NK-92 (cell line): Measurements from ENCODE around the gene PFKM.
A peak's percentile ranks its signal among the peaks of the same experiment; 100 is the strongest.
"Not testable (repeated sequence)": the region's sequence is repeated elsewhere in the genome, so short reads cannot be mapped to it uniquely, and the experiment has no call there.

Experiments used
- DNase-seq: peaks from one replicate; lab custom pipeline; 2025; ENCODE audit not compliant: unreplicated experiment; lab: John Stamatoyannopoulos, UW

PFKM gene

GRCh38 chr12:48155786-48156185 lies 36.6 kb downstream of the PFKM start:
- DNase-seq = not testable (repeated sequence)

- no peak for DNase-seq
These were observed 37.5 kb downstream of the PFKM start for GRCh38 chr12:48156652-48157017.

GRCh38 chr12:48157018-48157888 lies 38.1 kb downstream of the PFKM start, which contains the start of gene ASB8:
Gene ASB8, minus strand, starts transcription at chr12:48157515. Its CDS starts 4,019 bp downstream, at chr12:48153496.
- DNase-seq = peak; percentile 85

- DNase-seq = no peak
These were observed 38.8 kb downstream of the PFKM start for GRCh38 chr12:48157889-48158370.

GRCh38 chr12:48160046-48160445 lies 40.9 kb downstream of the PFKM start:
- DNase-seq = no peak

GRCh38 chr12:48160807-48161206 lies 41.6 kb downstream of the PFKM start:
- DNase-seq = no peak

- no peak for DNase-seq
These were observed 44.1 kb downstream of the PFKM start for GRCh38 chr12:48163150-48163747.

GRCh38 chr12:48164451-48164850 lies 45.3 kb downstream of the PFKM start:
- DNase-seq = no peak

- DNase-seq = no peak
These were observed 46.2 kb downstream of the PFKM start for GRCh38 chr12:48165089-48165981.

GRCh38 chr12:48169011-48169410 lies 49.8 kb downstream of the PFKM start:
- DNase-seq = no peak

GRCh38 chr12:48175613-48176416 lies 56.7 kb downstream of the PFKM start:
- no peak for DNase-seq

GRCh38 chr12:48176417-48176751 lies 57.2 kb downstream of the PFKM start:
- no peak for DNase-seq

GRCh38 chr12:48177982-48178381 lies 58.8 kb downstream of the PFKM start:
- DNase-seq = no peak

GRCh38 chr12:48179466-48179865 lies 60.3 kb downstream of the PFKM start:
- DNase-seq = no peak

- DNase-seq = no peak
These were observed 61.3 kb downstream of the PFKM start for GRCh38 chr12:48180424-48180823.

- no peak for DNase-seq
These were observed 61.8 kb downstream of the PFKM start for GRCh38 chr12:48180857-48181495.

- DNase-seq = no peak
These were observed 63.5 kb downstream of the PFKM start for GRCh38 chr12:48182631-48183030.

- no peak for DNase-seq
These were observed 64.1 kb downstream of the PFKM start, which contains the start of gene CCDC184 for GRCh38 chr12:48183091-48183875. Gene CCDC184, plus strand, starts transcription at chr12:48183644. Its CDS starts 479 bp downstream, at chr12:48184123.

GRCh38 chr12:48183876-48184548 lies 64.8 kb downstream of the PFKM start:
- DNase-seq = no peak
